Neutrophil (primary cell): ENCODE results near the gene LGALS1.

Experiments
- H3K27ac ChIP-seq: fragments of 200-600 bp; sonication (generic); 2 replicates; pipeline ENCODE4 v1.5.1; 2016; ENCODE audit warnings: mild to moderate bottlenecking, moderate library complexity
- H3K27me3 ChIP-seq: fragments of 200-600 bp; sonication (generic); 2 replicates; pipeline ENCODE4 v1.6.0; 2016; ENCODE audit warnings: mild to moderate bottlenecking
- H3K36me3 ChIP-seq: fragments of 200-600 bp; sonication (generic); 2 replicates; pipeline ENCODE4 v1.5.1; 2017
- H3K4me1 ChIP-seq, 2 experiments: fragments of 200-600 bp in 1 of 2; sonication (generic) in 1 of 2; 1 replicate in 1 of 2; 2 replicates in 1 of 2; pipeline versions ENCODE4 v1.5.1 to v1.6.1; 2013 to 2016; ENCODE audit warnings: low read depth in 1 of 2, low read length in 1 of 2, mild to moderate bottlenecking in 1 of 2, moderate library complexity in 1 of 2; ENCODE audit not compliant: control insufficient read depth in 1 of 2, insufficient read depth in 1 of 2
- H3K4me3 ChIP-seq, 2 experiments: fragments of 200-600 bp in 1 of 2; sonication (generic) in 1 of 2; 1 replicate in 1 of 2; 2 replicates in 1 of 2; pipeline ENCODE4 v1.5.1; 2013 to 2016; ENCODE audit warnings: low read depth in 1 of 2, low read length in 1 of 2, mild to moderate bottlenecking in 1 of 2, moderate library complexity in 1 of 2
- H3K9me3 ChIP-seq: fragments of 200-600 bp; sonication (generic); 2 replicates; pipeline ENCODE4 v1.5.1; 2016
- TF ChIP-seq, protein P1 (sequence below): fragments of 200-600 bp; sonication (generic); IDR thresholded peaks from 2 replicates; pipeline ENCODE4 v1.5.1; 2016; ENCODE audit warnings: antibody characterized with exemption

The LGALS1 gene

DNA sequence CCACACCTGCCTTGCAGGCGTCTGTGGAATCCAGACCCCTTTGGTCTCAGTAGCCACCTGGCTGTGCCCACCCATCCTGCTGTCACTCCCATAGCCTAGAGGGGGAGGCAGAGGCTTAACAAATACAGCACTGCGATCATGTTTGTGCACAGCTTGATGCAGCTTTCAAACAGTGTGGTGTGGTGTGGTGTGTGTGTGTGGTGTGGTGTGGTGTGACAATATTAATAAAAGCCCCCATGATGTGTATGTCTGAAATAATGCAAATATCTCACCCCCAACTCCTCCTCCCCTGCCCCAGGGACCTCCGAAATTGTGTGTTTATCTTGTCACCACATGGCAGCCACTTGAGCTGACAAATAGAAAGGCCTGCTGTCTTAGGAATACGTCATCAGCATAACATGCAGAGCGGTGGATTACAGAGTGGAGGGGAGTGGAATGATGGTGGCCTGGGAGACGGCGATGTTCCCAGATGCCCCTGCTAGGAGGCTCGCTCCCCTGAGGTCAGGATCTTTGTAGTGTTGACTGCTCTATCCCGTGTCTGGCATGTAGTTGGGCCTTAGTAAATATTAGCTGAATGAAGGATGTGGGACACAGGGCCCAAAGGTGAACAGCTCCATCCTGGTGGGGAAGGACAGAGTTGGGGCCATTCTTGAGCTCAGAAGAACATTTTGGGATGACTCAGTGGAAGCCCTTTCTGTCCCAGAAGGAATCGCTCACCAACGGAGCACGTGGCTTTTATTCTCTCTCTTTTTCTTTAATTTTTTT is 14.1 kb upstream of the LGALS1 start:
- peaks cover 6% of the 10 kb centered on the region for H3K36me3 ChIP-seq
- H3K27ac ChIP-seq: no peak overlapping the region
- H3K4me3 ChIP-seq: no peak overlapping the region
- H3K27me3 ChIP-seq: no peaks in the 10 kb centered on the region
- H3K9me3 ChIP-seq: no peaks in the 10 kb centered on the region
- peaks cover 15 to 18% of the 10 kb centered on the region in 2 experiments for H3K4me1 ChIP-seq
- TF ChIP-seq, protein P1, sequence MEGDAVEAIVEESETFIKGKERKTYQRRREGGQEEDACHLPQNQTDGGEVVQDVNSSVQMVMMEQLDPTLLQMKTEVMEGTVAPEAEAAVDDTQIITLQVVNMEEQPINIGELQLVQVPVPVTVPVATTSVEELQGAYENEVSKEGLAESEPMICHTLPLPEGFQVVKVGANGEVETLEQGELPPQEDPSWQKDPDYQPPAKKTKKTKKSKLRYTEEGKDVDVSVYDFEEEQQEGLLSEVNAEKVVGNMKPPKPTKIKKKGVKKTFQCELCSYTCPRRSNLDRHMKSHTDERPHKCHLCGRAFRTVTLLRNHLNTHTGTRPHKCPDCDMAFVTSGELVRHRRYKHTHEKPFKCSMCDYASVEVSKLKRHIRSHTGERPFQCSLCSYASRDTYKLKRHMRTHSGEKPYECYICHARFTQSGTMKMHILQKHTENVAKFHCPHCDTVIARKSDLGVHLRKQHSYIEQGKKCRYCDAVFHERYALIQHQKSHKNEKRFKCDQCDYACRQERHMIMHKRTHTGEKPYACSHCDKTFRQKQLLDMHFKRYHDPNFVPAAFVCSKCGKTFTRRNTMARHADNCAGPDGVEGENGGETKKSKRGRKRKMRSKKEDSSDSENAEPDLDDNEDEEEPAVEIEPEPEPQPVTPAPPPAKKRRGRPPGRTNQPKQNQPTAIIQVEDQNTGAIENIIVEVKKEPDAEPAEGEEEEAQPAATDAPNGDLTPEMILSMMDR: no peak

DNA sequence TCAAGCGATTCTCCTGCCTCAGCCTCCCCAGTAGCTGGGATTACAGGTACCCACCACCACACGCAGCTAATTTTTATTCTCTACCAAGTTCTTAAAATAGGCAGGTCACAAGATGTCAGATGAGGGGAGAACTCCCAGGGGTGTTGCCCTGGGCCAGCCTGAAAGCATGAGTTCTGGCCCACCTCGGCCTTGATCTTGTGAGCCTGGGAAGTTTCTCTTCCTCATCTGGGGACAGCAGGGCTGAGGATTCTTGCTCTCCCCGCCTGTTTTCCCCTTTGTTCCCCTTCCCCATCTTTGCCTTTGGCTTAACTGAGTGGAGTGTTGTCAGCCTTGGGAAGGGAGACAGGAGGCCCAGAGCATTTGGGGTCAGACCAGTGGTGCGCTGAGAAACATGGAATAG is 13.4 kb upstream of the LGALS1 start:
- H3K27ac ChIP-seq: no peak overlapping the region

DNA sequence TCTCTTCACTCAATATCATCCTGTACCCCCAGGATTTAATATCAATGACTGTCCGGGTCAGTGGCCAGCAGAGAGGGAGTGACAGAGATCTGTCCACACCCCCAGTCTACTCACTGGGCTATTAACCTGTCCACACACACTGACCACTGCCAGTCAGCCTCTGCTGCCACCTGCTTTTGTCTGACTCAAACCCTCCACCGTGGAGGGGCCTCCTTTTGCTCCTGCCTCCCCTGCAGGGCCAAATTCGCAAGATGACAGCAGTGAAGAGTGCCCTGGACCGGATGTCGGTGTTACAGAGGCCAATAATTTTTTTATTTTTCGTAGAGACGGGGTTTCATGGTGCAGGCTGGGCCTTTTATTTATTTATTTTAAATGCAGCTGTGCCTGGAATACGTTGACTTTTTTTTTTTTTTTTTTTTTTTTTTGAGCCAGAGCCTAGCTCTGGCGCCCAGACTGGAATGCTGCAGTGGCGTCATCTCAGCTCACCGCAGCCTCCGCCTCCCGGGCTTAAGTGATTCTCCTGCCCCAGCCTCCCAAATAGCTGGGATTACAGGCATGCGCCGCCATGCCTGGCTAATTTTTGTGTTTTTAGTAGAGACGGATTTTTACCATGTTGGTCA is 11.8 kb upstream of the LGALS1 start:
- TF ChIP-seq, protein P1: no peak
- H3K27ac ChIP-seq: no peak overlapping the region
- peaks cover 5% of the 10 kb centered on the region for H3K36me3 ChIP-seq
- H3K4me3 ChIP-seq: no peak overlapping the region
- no peaks in the 10 kb centered on the region for H3K9me3 ChIP-seq
- no peaks in the 10 kb centered on the region for H3K27me3 ChIP-seq
- peaks cover 8 to 9% of the 10 kb centered on the region in 2 experiments for H3K4me1 ChIP-seq

More for the DNA sequence above, 13.4 kb upstream of the LGALS1 start:
- peaks cover 15 to 18% of the 10 kb centered on the region in 2 experiments for H3K4me1 ChIP-seq
- H3K36me3 ChIP-seq: peaks cover 5% of the 10 kb centered on the region
- H3K4me3 ChIP-seq: no peak overlapping the region
- no peaks in the 10 kb centered on the region for H3K27me3 ChIP-seq
- H3K9me3 ChIP-seq: no peaks in the 10 kb centered on the region
- TF ChIP-seq, protein P1: no peak

DNA sequence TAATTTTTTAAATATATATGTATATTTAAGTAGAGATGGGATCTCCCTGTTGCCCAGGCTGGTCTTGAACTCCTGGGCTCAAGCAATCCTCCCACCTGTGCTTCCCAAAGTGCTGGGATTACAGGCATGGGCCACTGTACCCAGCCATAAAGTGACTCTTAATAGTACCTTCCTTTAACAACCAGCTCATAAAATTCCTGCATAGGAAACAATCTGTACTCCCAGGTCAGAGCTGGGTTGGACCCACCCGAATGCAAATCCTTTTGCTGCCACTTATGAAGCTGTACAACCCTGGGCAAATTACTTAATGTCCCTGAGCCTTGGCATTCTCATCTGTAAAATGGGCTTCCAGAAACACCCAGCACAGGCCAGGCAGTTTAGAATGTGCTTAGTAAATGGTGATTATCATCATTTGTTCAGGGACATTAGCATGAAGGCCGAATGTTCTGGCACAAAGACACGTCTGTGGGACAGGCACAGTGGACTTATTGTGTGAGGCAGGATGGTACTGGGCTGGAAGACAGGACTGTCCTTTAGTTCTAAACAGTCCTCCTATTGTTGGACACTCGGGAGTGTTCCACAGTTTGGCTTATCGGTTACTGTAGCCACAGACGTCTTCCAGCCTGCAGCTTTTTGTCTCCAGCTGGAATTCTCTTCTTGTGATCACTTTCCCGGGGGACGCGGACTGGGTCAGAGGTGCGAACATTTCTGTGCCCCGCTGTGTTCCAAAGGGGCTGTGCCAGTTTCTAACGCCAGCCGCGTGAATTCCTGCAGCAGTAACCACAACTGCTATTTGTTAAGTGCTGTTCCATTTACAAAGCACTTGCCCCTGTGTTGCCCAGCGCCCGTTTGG is 11.0 kb upstream of the LGALS1 start:
- no peaks in the 10 kb centered on the region for H3K9me3 ChIP-seq
- no peak overlapping the region for H3K4me3 ChIP-seq
- H3K36me3 ChIP-seq: peaks cover 5% of the 10 kb centered on the region
- no peaks in the 10 kb centered on the region for H3K27me3 ChIP-seq
- peaks cover 4% of the 10 kb centered on the region in 2 experiments for H3K4me1 ChIP-seq
- no peak overlapping the region for H3K27ac ChIP-seq
- TF ChIP-seq, protein P1: no peak

DNA sequence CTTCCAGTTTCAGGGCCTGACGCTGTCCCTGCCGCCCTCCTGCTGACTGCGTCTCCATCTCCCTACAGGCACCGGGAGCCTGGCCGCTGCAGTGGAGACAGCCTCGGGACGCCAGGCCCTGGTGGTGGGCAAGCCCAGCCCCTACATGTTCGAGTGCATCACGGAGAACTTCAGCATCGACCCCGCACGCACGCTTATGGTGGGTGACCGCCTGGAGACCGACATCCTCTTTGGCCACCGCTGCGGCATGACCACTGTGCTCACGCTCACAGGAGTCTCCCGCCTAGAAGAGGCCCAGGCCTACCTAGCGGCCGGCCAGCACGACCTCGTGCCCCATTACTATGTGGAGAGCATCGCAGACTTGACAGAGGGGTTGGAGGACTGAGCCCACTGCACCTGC is 9.9 kb upstream of the LGALS1 start:
- Histone ChIP-seq H3K4me3 (no peak overlapping the region), H3K36me3 (peaks cover 5% of the 10 kb centered on the region), H3K4me1 (no peaks in the 10 kb centered on the region), H3K27me3 (no peaks in the 10 kb centered on the region), H3K27ac (no peak overlapping the region), H3K9me3 (no peaks in the 10 kb centered on the region)
- TF ChIP-seq, protein P1: no peak
